ENCODE measurements around the gene BTBD17.

The BTBD17 gene

GRCh38 chr17:74347646-74348045, 14.0 kb downstream of the BTBD17 start:
- H3K27ac ChIP-seq (replicated peaks; ENCODE audit: low read length), result no peak overlapping the region
- peaks cover 2 to 86% (median 19%) of the 10 kb centered on the region in 3 experiments for H3K27me3 ChIP-seq (ENCODE audit: control insufficient read depth in 3 of 3, insufficient read depth in 3 of 3, low read depth in 1 of 3, low read length in 3 of 3)
- DNase-seq (ENCODE audit: low spot score), result no peak

GRCh38 chr17:74345433-74346241, 16.0 kb downstream of the BTBD17 start:
- Histone ChIP-seq H2BK15ac (ENCODE audit: low read length) (peak overlapping the region; percentile 55), H3K27ac (replicated peaks; ENCODE audit: low read length) (no peak overlapping the region), H2AK5ac (ENCODE audit: low read depth, low read length) (peak overlapping the region; percentile 37), H3K23ac (ENCODE audit: low read depth, low read length, poor library complexity) (peak overlapping the region; percentile 68), H2AFZ (ENCODE audit: low read length) (no peak overlapping the region), H3K36me3 (replicated peaks in 1 of 2; ENCODE audit: control insufficient read depth in 2 of 2, insufficient read depth in 2 of 2, low read length in 2 of 2) (no peaks in the 10 kb centered on the region), H3K18ac (ENCODE audit: low read length) (no peak overlapping the region), H3K4me3 (ENCODE audit: low read length in 2 of 2) (no peak overlapping the region), H3K4me1 (ENCODE audit: control insufficient read depth in 2 of 2, insufficient read depth in 1 of 2, low read depth in 1 of 2, low read length in 2 of 2) (peaks cover 0 to 7% of the 10 kb centered on the region in 2 donors), H3K27me3 (ENCODE audit: control insufficient read depth in 3 of 3, insufficient read depth in 3 of 3, low read depth in 1 of 3, low read length in 3 of 3) (peaks cover 0 to 67% (median 3%) of the 10 kb centered on the region in 3 experiments), H2BK5ac (ENCODE audit: low read length) (peak overlapping the region; percentile 59), H3K9me3 (replicated peaks in 1 of 2; ENCODE audit: control insufficient read depth in 2 of 2, insufficient read depth in 1 of 2, low read depth in 1 of 2, low read length in 2 of 2) (no peaks in the 10 kb centered on the region), H4K91ac (ENCODE audit: low read depth, low read length, poor library complexity) (no peak overlapping the region), H2BK12ac (ENCODE audit: low read length) (no peak overlapping the region), H3K9ac (ENCODE audit: low read depth, low read length, poor library complexity) (no peak overlapping the region), H3K4me2 (ENCODE audit: insufficient read depth, low read length, poor library complexity, severe bottlenecking) (no peak overlapping the region), H4K8ac (ENCODE audit: low read depth, low read length) (no peak overlapping the region), H2BK120ac (ENCODE audit: low read depth, low read length) (no peak overlapping the region), H3K79me1 (ENCODE audit: low read depth, low read length) (peaks cover 3% of the 10 kb centered on the region), H3K14ac (ENCODE audit: low read length) (no peak overlapping the region), H3K4ac (ENCODE audit: low read length) (no peak overlapping the region)
- WGBS, 2 donors (ENCODE audit: extremely low coverage in 2 of 2, insufficient read length in 2 of 2, insufficient replicate concordance in 1 of 2), result no CpG with 5 or more reads among the region's 13 CpGs
- DNase-seq (ENCODE audit: low spot score), result no peak

More at GRCh38 chr17:74347646-74348045, 14.0 kb downstream of the BTBD17 start:
- Histone ChIP-seq H3K14ac (ENCODE audit: low read length) (peak overlapping the region; percentile 64), H2BK120ac (ENCODE audit: low read depth, low read length) (no peak overlapping the region), H3K9ac (ENCODE audit: low read depth, low read length, poor library complexity) (no peak overlapping the region), H4K8ac (ENCODE audit: low read depth, low read length) (no peak overlapping the region), H3K4me3 (ENCODE audit: low read length in 2 of 2) (no peak overlapping the region), H3K4ac (ENCODE audit: low read length) (no peak overlapping the region), H3K4me1 (ENCODE audit: control insufficient read depth in 2 of 2, insufficient read depth in 1 of 2, low read depth in 1 of 2, low read length in 2 of 2) (peaks cover 0 to 7% of the 10 kb centered on the region in 2 donors), H2BK15ac (ENCODE audit: low read length) (peak overlapping the region; percentile 56), H2BK12ac (ENCODE audit: low read length) (no peak overlapping the region), H2AK5ac (ENCODE audit: low read depth, low read length) (peak overlapping the region; percentile 67), H2AFZ (ENCODE audit: low read length) (no peak overlapping the region), H3K18ac (ENCODE audit: low read length) (peak overlapping the region; percentile 40), H3K4me2 (ENCODE audit: insufficient read depth, low read length, poor library complexity, severe bottlenecking) (no peak overlapping the region), H2BK5ac (ENCODE audit: low read length) (no peak overlapping the region), H3K79me1 (ENCODE audit: low read depth, low read length) (peaks cover 3% of the 10 kb centered on the region), H3K23ac (ENCODE audit: low read depth, low read length, poor library complexity) (no peak overlapping the region), H3K36me3 (replicated peaks in 1 of 2; ENCODE audit: control insufficient read depth in 2 of 2, insufficient read depth in 2 of 2, low read length in 2 of 2) (no peaks in the 10 kb centered on the region), H3K9me3 (replicated peaks in 1 of 2; ENCODE audit: control insufficient read depth in 2 of 2, insufficient read depth in 1 of 2, low read depth in 1 of 2, low read length in 2 of 2) (no peaks in the 10 kb centered on the region), H4K91ac (ENCODE audit: low read depth, low read length, poor library complexity) (no peak overlapping the region)
- no CpG with 5 or more reads among the region's 14 CpGs for WGBS, 2 donors (ENCODE audit: extremely low coverage in 2 of 2, insufficient read length in 2 of 2, insufficient replicate concordance in 1 of 2)

GRCh38 chr17:74344658-74345057, 17.0 kb downstream of the BTBD17 start:
- Histone ChIP-seq H3K14ac (ENCODE audit: low read length) (no peak overlapping the region), H2BK5ac (ENCODE audit: low read length) (peak overlapping the region; percentile 59), H4K91ac (ENCODE audit: low read depth, low read length, poor library complexity) (no peak overlapping the region), H3K79me1 (ENCODE audit: low read depth, low read length) (peaks cover 3% of the 10 kb centered on the region), H3K27ac (replicated peaks; ENCODE audit: low read length) (no peak overlapping the region), H2BK12ac (ENCODE audit: low read length) (no peak overlapping the region), H4K8ac (ENCODE audit: low read depth, low read length) (no peak overlapping the region), H3K36me3 (replicated peaks in 1 of 2; ENCODE audit: control insufficient read depth in 2 of 2, insufficient read depth in 2 of 2, low read length in 2 of 2) (no peaks in the 10 kb centered on the region), H3K23ac (ENCODE audit: low read depth, low read length, poor library complexity) (no peak overlapping the region), H3K27me3 (ENCODE audit: control insufficient read depth in 3 of 3, insufficient read depth in 3 of 3, low read depth in 1 of 3, low read length in 3 of 3) (peaks cover 0 to 69% (median 2%) of the 10 kb centered on the region in 3 experiments), H3K4me2 (ENCODE audit: insufficient read depth, low read length, poor library complexity, severe bottlenecking) (no peak overlapping the region), H2BK15ac (ENCODE audit: low read length) (no peak overlapping the region), H3K18ac (ENCODE audit: low read length) (peak overlapping the region; percentile 66), H3K4me1 (ENCODE audit: control insufficient read depth in 2 of 2, insufficient read depth in 1 of 2, low read depth in 1 of 2, low read length in 2 of 2) (peaks cover 0 to 10% of the 10 kb centered on the region in 2 donors), H3K9me3 (replicated peaks in 1 of 2; ENCODE audit: control insufficient read depth in 2 of 2, insufficient read depth in 1 of 2, low read depth in 1 of 2, low read length in 2 of 2) (no peaks in the 10 kb centered on the region), H3K4me3 (ENCODE audit: low read length in 2 of 2) (no peak overlapping the region), H2AFZ (ENCODE audit: low read length) (no peak overlapping the region), H3K4ac (ENCODE audit: low read length) (no peak overlapping the region), H2AK5ac (ENCODE audit: low read depth, low read length) (peak overlapping the region; percentile 97), H3K9ac (ENCODE audit: low read depth, low read length, poor library complexity) (no peak overlapping the region), H2BK120ac (ENCODE audit: low read depth, low read length) (no peak overlapping the region)
- DNase-seq (ENCODE audit: low spot score), result no peak
- no CpG with 5 or more reads among the region's 21 CpGs for WGBS, 2 donors (ENCODE audit: extremely low coverage in 2 of 2, insufficient read length in 2 of 2, insufficient replicate concordance in 1 of 2)

- Histone ChIP-seq H3K79me1 (ENCODE audit: low read depth, low read length) (peaks cover 5% of the 10 kb centered on the region), H2BK15ac (ENCODE audit: low read length) (no peak overlapping the region), H4K91ac (ENCODE audit: low read depth, low read length, poor library complexity) (no peak overlapping the region), H3K4me3 (ENCODE audit: low read length in 2 of 2) (no peak overlapping the region), H4K8ac (ENCODE audit: low read depth, low read length) (peak overlapping the region; percentile 10), H3K14ac (ENCODE audit: low read length) (peak overlapping the region; percentile 79), H2BK12ac (ENCODE audit: low read length) (no peak overlapping the region), H2AFZ (ENCODE audit: low read length) (no peak overlapping the region), H3K9ac (ENCODE audit: low read depth, low read length, poor library complexity) (peak overlapping the region; percentile 75), H3K4me1 (ENCODE audit: control insufficient read depth in 2 of 2, insufficient read depth in 1 of 2, low read depth in 1 of 2, low read length in 2 of 2) (peaks cover 0 to 10% of the 10 kb centered on the region in 2 donors), H3K27ac (replicated peaks; ENCODE audit: low read length) (no peak overlapping the region), H3K4ac (ENCODE audit: low read length) (no peak overlapping the region), H2AK5ac (ENCODE audit: low read depth, low read length) (peak overlapping the region; percentile 93), H3K4me2 (ENCODE audit: insufficient read depth, low read length, poor library complexity, severe bottlenecking) (no peak overlapping the region), H3K27me3 (ENCODE audit: control insufficient read depth in 3 of 3, insufficient read depth in 3 of 3, low read depth in 1 of 3, low read length in 3 of 3) (peaks cover 0 to 67% (median 2%) of the 10 kb centered on the region in 3 experiments), H3K9me3 (replicated peaks in 1 of 2; ENCODE audit: control insufficient read depth in 2 of 2, insufficient read depth in 1 of 2, low read depth in 1 of 2, low read length in 2 of 2) (no peaks in the 10 kb centered on the region), H2BK120ac (ENCODE audit: low read depth, low read length) (no peak overlapping the region), H3K23ac (ENCODE audit: low read depth, low read length, poor library complexity) (peak overlapping the region; percentile 5), H3K18ac (ENCODE audit: low read length) (peak overlapping the region; percentile 79), H3K36me3 (replicated peaks in 1 of 2; ENCODE audit: control insufficient read depth in 2 of 2, insufficient read depth in 2 of 2, low read length in 2 of 2) (no peaks in the 10 kb centered on the region), H2BK5ac (ENCODE audit: low read length) (no peak overlapping the region)
- no CpG with 5 or more reads among the region's 9 CpGs for WGBS, 2 donors (ENCODE audit: extremely low coverage in 2 of 2, insufficient read length in 2 of 2, insufficient replicate concordance in 1 of 2)
- DNase-seq (ENCODE audit: low spot score), result no peak
Measured at GRCh38 chr17:74343526-74344284, 18.0 kb downstream of the BTBD17 start.
